B cell (primary cell): ENCODE results near the gene ZNF827. TPM values are rescaled to one million over a fixed set of nuclear protein-coding genes. Genes with fewer than 3 reads are reported as not detected.

Experiments used
- ATAC-seq: fragments of 200-7000 bp; cut with Tn5 transposase; one replicate; pipeline ENCODE4 v1.10.0; 2021; ENCODE audit warnings: low read depth, mild to moderate bottlenecking, moderate number of reproducible peaks, moderate library complexity
- CTCF ChIA-PET: fragments of 350-600 bp; sonication (Branson Sonifier 250); formaldehyde crosslinking; loops from one replicate; lab custom pipeline; 2021; ENCODE audit warnings: antibody characterized with exemption, inconsistent platforms; lab: Charles Lee
- POLR2A ChIA-PET: fragments of 350-600 bp; sonication (Branson Sonifier 250); formaldehyde crosslinking; loops from one replicate; lab custom pipeline; 2021; ENCODE audit warnings: antibody characterized with exemption; lab: Charles Lee
- DNase-seq: peaks from one replicate; pipeline ENCODE4 v3.0.0; 2013
- H2AFZ ChIP-seq: 2 replicates; pipeline ENCODE4 v1.6.1; 2012; ENCODE audit warnings: mild to moderate bottlenecking, low read depth, low read length; ENCODE audit not compliant: insufficient read depth, poor library complexity, severe bottlenecking
- H3K27ac ChIP-seq, 2 donors: 1 replicate in 1 of 2; 2 replicates in 1 of 2; pipeline ENCODE4 v1.5.1; 2012 to 2013; ENCODE audit warnings: low read length in 2 of 2, mild to moderate bottlenecking in 2 of 2, moderate library complexity in 1 of 2
- H3K27me3 ChIP-seq, 4 experiments: fragments of 200-600 bp in 1 of 4; sonication (generic) in 1 of 4; replicated peaks in 1 of 4; 1 replicate in 2 of 4; 2 replicates in 2 of 4; pipeline versions ENCODE4 v1.6.1 to v1.7.0; 2013 to 2016; ENCODE audit warnings: low read length in 3 of 4, mild to moderate bottlenecking in 2 of 4, mixed read lengths in 1 of 4, moderate library complexity in 1 of 4; ENCODE audit not compliant: insufficient read depth in 4 of 4, control insufficient read depth in 3 of 4; ENCODE audit errors: control extremely low read depth in 1 of 4
- H3K36me3 ChIP-seq, 2 experiments: replicated peaks in 1 of 2; 1 replicate in 1 of 2; 2 replicates in 1 of 2; pipeline versions ENCODE4 v1.6.1 to v1.7.1; 2013; ENCODE audit warnings: low read length in 1 of 2; ENCODE audit not compliant: insufficient read depth in 2 of 2, control insufficient read depth in 1 of 2; ENCODE audit errors: control extremely low read depth in 1 of 2, extremely low read depth in 1 of 2
- H3K4me1 ChIP-seq, 2 donors: fragments of 200-600 bp in 1 of 2; sonication (generic) in 1 of 2; 1 replicate in 1 of 2; 2 replicates in 1 of 2; pipeline versions ENCODE4 v1.5.1 to v1.6.1; 2013 to 2017; ENCODE audit warnings: low read length in 2 of 2; ENCODE audit not compliant: control insufficient read depth in 2 of 2, insufficient read depth in 2 of 2
- H3K4me2 ChIP-seq: replicated peaks from 2 replicates; pipeline ENCODE3; 2012; ENCODE audit warnings: mild to moderate bottlenecking, low read depth, low read length; ENCODE audit not compliant: poor library complexity, severe bottlenecking
- H3K4me3 ChIP-seq, 5 experiments: fragments of 200-600 bp in 1 of 5; sonication (generic) in 1 of 5; 1 replicate in 3 of 5; 2 replicates in 2 of 5; pipeline versions ENCODE4 v1.5.1 to v1.7.0; 2011 to 2016; ENCODE audit warnings: low read length in 4 of 5, mild to moderate bottlenecking in 4 of 5, low read depth in 2 of 5, control low read depth in 1 of 5, moderate library complexity in 1 of 5; ENCODE audit not compliant: insufficient read depth in 1 of 5; ENCODE audit errors: control extremely low read depth in 1 of 5, extremely low read depth in 1 of 5
- H3K79me2 ChIP-seq: fragments of 200-600 bp; sonication (generic); one replicate; pipeline ENCODE4 v1.6.0; 2016; ENCODE audit warnings: low read length; ENCODE audit not compliant: control insufficient read depth, insufficient read depth
- H3K9ac ChIP-seq: fragments of 200-600 bp; sonication (generic); 2 replicates; pipeline ENCODE4 v1.6.1; 2017; ENCODE audit warnings: mild to moderate bottlenecking, low read length, moderate library complexity
- H3K9me3 ChIP-seq, 3 donors: one replicate each; pipeline versions ENCODE4 v1.6.1 to v1.7.1; 2013; ENCODE audit warnings: low read length in 2 of 3; ENCODE audit not compliant: control insufficient read depth in 2 of 3, insufficient read depth in 1 of 3; ENCODE audit errors: control extremely low read depth in 1 of 3
- H4K20me1 ChIP-seq: 2 replicates; pipeline ENCODE4 v1.6.0; 2012; ENCODE audit warnings: mild to moderate bottlenecking, low read length; ENCODE audit not compliant: insufficient read depth, control insufficient read depth, poor library complexity, severe bottlenecking
- H3K27ac Mint-ChIP-seq: one replicate; pipeline ENCODE4 v1.8.0; 2021; ENCODE audit warnings: mixed read lengths
- H3K27me3 Mint-ChIP-seq: one replicate; pipeline ENCODE4 v1.8.0; 2021; ENCODE audit warnings: mixed read lengths
- H3K4me1 Mint-ChIP-seq: one replicate; pipeline ENCODE4 v1.8.0; 2021; ENCODE audit warnings: mixed read lengths
- H3K4me3 Mint-ChIP-seq: one replicate; pipeline ENCODE4 v1.8.0; 2021; ENCODE audit warnings: mixed read lengths
- H3K9me3 Mint-ChIP-seq: one replicate; pipeline ENCODE4 v1.8.0; 2022; ENCODE audit warnings: mixed read lengths; ENCODE audit not compliant: insufficient read depth
- EZH2 ChIP-seq: IDR thresholded peaks from 2 replicates; pipeline ENCODE4 v1.6.1; 2012; ENCODE audit warnings: borderline replicate concordance, low read depth, mild to moderate bottlenecking, moderate library complexity, low read length; ENCODE audit not compliant: insufficient read depth, poor library complexity, severe bottlenecking
- WGBS: methylation state at CpG from one replicate; pipeline ENCODE4 v1.1.5; 2013; ENCODE audit warnings: missing lambda C conversion rate; ENCODE audit not compliant: insufficient coverage; 5-methylcytosine and 5-hydroxymethylcytosine counted together
- intact Hi-C: fragments of 100-400 bp; cut with micrococcal nuclease; formaldehyde crosslinking; loops from one replicate; pipeline ENCODE4 v1.10.0; 2022
- polyA plus RNA-seq: library from polyadenylated mRNA; depleted of rRNA; stranded (reverse); fragments of >200 nt; gene quantifications from 2 replicates; pipeline ENCODE4 v1.2.3, GENCODE V29; 2012
- total RNA-seq, 2 donors: library from RNA; stranded (reverse); fragments of 120-200 nt in 1 of 2; gene quantifications; 1 replicate in 1 of 2; 2 replicates in 1 of 2; pipeline versions ENCODE4 v1.2.3 to v1.2.4, GENCODE V29; 2013 to 2022
- TF ChIP-seq, protein P1 (sequence below): fragments of 200-600 bp; IDR thresholded peaks from one replicate; pipeline ENCODE4 v1.8.0; 2022; ENCODE audit warnings: antibody characterized with exemption, mild to moderate bottlenecking

Gene ZNF827
- total and polyA plus RNA-seq, 2 donors (not counting 1 experiment from before 2014, with no cell fraction given) = 20.6 to 30.1 TPM

DNA sequence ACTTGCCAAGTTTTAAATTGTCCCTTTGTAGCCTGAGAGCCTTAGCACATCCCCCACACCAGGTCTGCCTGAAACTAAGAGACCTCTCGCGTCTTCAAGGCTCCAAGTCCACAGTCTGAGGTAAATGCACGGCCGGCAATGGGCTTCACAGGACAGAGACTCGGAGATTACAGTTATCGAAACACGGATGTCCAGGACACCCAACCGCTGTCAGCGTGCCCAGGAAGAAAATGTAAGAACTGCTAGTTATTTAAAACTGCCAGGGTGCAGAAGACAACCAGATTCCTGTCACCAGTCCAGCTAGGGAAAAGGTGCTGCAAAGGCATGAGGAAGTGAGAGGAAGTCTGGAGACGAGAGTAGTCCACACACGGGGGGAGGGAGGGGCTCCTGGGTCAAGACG, 28.9 kb downstream of the ZNF827 start:
- ATAC-seq (no peak), DNase-seq (no peak)
- intact Hi-C loops = no loop called here
- Histone ChIP-seq H3K27ac (peak overlapping the region in 1 of 2 donors; percentile 6), H2AFZ (no peak overlapping the region), H3K79me2 (peaks cover 62% of the 10 kb centered on the region), H3K36me3 (no peaks in the 10 kb centered on the region), H3K9me3 (no peaks in the 10 kb centered on the region), H3K27me3 (no peaks in the 10 kb centered on the region), H3K4me1 (no peaks in the 10 kb centered on the region), H3K4me2 (peak overlapping the region; percentile 34), H4K20me1 (peaks cover 11% of the 10 kb centered on the region), H3K4me3 (peak overlapping the region in 3 of 5 experiments; percentile 21 to 43 (median 34)), H3K9ac (peak overlapping the region; percentile 28)
- Mint-ChIP-seq H3K4me1 (peaks cover 40% of the 10 kb centered on the region), H3K4me3 (peak overlapping the region; percentile 40), H3K9me3 (no peaks in the 10 kb centered on the region), H3K27me3 (no peaks in the 10 kb centered on the region), H3K27ac (no peak overlapping the region)
- 70% methylated on average over 9 of the region's 12 CpGs for WGBS
- TF ChIP-seq EZH2 = no peak
- ChIA-PET POLR2A (no interaction called here), CTCF (no interaction called here)

DNA sequence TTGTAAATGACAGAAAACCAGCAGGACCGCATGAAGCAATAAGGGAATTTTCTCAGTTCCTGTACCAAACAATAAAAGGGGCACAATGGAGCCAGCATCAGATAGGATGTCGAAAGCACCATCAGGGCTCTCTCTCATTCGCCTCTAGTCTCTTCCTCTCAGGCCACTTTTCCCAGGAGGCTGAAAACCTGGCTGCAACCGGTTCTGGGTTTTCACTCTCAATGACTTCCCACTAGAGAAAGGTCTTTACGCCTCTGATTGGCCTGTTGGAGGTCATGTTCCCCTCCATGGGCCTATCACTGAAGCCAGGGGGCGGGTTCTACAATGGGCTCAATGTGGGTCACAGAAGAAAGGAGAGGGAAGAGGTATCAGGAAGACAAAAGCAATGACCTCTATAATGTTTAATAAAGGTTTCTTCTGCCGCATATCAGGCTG, 29.3 kb downstream of the ZNF827 start:
- ATAC-seq = peak; percentile 79
- WGBS = 72% methylated on average over 6 of the region's 7 CpGs
- H3K4me1 Mint-ChIP-seq = peaks cover 43% of the 10 kb centered on the region
- CTCF ChIA-PET = no interaction called here
- no peaks in the 10 kb centered on the region for H3K36me3 ChIP-seq
- no peaks in the 10 kb centered on the region for H3K27me3 Mint-ChIP-seq
- peak overlapping the region in 1 of 2 donors; percentile 6 for H3K27ac ChIP-seq
- peak overlapping the region; percentile 34 for H3K4me2 ChIP-seq
- no peaks in the 10 kb centered on the region for H3K9me3 ChIP-seq
- H3K4me3 ChIP-seq = peak overlapping the region in 3 of 5 experiments; percentile 21 to 43 (median 34)
- H3K9me3 Mint-ChIP-seq = no peaks in the 10 kb centered on the region
- peaks cover 62% of the 10 kb centered on the region for H3K79me2 ChIP-seq
- H2AFZ ChIP-seq = no peak overlapping the region
- no peaks in the 10 kb centered on the region for H3K4me1 ChIP-seq
- H3K27ac Mint-ChIP-seq = no peak overlapping the region
- peak overlapping the region; percentile 24 for H3K4me3 Mint-ChIP-seq
- H4K20me1 ChIP-seq = peaks cover 11% of the 10 kb centered on the region
- intact Hi-C loops = no loop called here
- H3K9ac ChIP-seq = peak overlapping the region; percentile 28
- POLR2A ChIA-PET = no interaction called here
- DNase-seq = no peak
- TF ChIP-seq, protein P1, sequence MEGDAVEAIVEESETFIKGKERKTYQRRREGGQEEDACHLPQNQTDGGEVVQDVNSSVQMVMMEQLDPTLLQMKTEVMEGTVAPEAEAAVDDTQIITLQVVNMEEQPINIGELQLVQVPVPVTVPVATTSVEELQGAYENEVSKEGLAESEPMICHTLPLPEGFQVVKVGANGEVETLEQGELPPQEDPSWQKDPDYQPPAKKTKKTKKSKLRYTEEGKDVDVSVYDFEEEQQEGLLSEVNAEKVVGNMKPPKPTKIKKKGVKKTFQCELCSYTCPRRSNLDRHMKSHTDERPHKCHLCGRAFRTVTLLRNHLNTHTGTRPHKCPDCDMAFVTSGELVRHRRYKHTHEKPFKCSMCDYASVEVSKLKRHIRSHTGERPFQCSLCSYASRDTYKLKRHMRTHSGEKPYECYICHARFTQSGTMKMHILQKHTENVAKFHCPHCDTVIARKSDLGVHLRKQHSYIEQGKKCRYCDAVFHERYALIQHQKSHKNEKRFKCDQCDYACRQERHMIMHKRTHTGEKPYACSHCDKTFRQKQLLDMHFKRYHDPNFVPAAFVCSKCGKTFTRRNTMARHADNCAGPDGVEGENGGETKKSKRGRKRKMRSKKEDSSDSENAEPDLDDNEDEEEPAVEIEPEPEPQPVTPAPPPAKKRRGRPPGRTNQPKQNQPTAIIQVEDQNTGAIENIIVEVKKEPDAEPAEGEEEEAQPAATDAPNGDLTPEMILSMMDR = no peak
- TF ChIP-seq EZH2 = no peak
- no peaks in the 10 kb centered on the region for H3K27me3 ChIP-seq
